DOHH2 (cell line): ENCODE results near the gene TUBB2A.

ENCODE experiments used
- EZH2phosphoT487 ChIP-seq: fragments of 200-600 bp; sonication (generic); IDR thresholded peaks from 2 replicates; pipeline ENCODE4 v1.6.1; 2017; ENCODE audit warnings: borderline replicate concordance, mild to moderate bottlenecking, antibody characterized with exemption, low read length, moderate library complexity, mixed read lengths
- TF ChIP-seq, protein P1 (sequence below): fragments of 200-600 bp; sonication (generic); IDR thresholded peaks from one replicate; pipeline ENCODE4 v1.5.1; 2014; ENCODE audit warnings: antibody characterized with exemption, mild to moderate bottlenecking, low read depth, low read length; ENCODE audit not compliant: poor library complexity, severe bottlenecking

DNA sequence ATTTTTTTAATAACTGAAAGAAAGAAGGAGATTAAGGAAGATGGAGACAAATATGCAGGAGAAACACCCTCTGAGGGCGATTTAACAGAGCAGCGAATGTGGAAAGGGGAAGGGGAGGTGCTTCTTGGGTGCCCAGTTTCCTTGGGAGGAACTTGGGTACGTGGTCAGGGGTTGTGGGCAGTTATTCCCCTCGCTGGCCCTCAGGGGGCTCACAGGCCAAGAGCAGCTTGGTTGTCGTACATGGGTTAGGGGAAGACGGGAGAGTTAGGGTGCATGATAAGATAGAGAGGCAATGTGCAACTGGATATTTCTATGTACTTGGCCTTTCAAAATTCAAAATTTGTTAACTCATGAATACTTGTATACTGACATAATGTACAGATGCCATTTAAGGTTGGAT lies 7.0 kb upstream of the TUBB2A start:
- TF ChIP-seq, protein P1, sequence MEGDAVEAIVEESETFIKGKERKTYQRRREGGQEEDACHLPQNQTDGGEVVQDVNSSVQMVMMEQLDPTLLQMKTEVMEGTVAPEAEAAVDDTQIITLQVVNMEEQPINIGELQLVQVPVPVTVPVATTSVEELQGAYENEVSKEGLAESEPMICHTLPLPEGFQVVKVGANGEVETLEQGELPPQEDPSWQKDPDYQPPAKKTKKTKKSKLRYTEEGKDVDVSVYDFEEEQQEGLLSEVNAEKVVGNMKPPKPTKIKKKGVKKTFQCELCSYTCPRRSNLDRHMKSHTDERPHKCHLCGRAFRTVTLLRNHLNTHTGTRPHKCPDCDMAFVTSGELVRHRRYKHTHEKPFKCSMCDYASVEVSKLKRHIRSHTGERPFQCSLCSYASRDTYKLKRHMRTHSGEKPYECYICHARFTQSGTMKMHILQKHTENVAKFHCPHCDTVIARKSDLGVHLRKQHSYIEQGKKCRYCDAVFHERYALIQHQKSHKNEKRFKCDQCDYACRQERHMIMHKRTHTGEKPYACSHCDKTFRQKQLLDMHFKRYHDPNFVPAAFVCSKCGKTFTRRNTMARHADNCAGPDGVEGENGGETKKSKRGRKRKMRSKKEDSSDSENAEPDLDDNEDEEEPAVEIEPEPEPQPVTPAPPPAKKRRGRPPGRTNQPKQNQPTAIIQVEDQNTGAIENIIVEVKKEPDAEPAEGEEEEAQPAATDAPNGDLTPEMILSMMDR: no peak
- TF ChIP-seq EZH2phosphoT487: no peak
